Ovary (tissue), 9 donors: ENCODE measurements around the gene ST6GALNAC3. TPM values are rescaled to one million over a fixed set of nuclear protein-coding genes. Genes with fewer than 3 reads are reported as not detected.

ENCODE experiments used
- DNase-seq, 5 donors: peaks; one replicate each; pipeline ENCODE4 v3.0.0-alpha.2; 2019 to 2020
- H3K27ac ChIP-seq, 2 donors: fragments of 200-600 bp; one replicate each; pipeline versions ENCODE4 v1.5.1 to v1.8.0; 2019 to 2022
- H3K27me3 ChIP-seq: fragments of 200-600 bp; one replicate; pipeline ENCODE4 v1.8.0; 2022
- H3K36me3 ChIP-seq: fragments of 200-600 bp; sonication (generic); one replicate; pipeline ENCODE4 v1.5.1; 2019
- H3K4me1 ChIP-seq: one replicate; pipeline ENCODE4 v1.8.1; 2013; ENCODE audit warnings: mild to moderate bottlenecking, moderate library complexity; ENCODE audit not compliant: insufficient read depth
- H3K4me3 ChIP-seq: fragments of 200-600 bp; sonication (generic); one replicate; pipeline ENCODE4 v1.5.1; 2017
- H3K9me3 ChIP-seq, 2 donors: fragments of 200-600 bp in 1 of 2; sonication (generic) in 1 of 2; one replicate each; pipeline versions ENCODE4 v1.5.1 to v1.8.1; 2013 to 2019; ENCODE audit warnings: mild to moderate bottlenecking in 1 of 2, moderate library complexity in 1 of 2
- EP300 ChIP-seq: sonication (generic); formaldehyde crosslinking; IDR thresholded peaks from one replicate; pipeline ENCODE4 v1.6.1; 2017; ENCODE audit warnings: antibody characterized with exemption
- POLR2A ChIP-seq: fragments of 450-650 bp; IDR thresholded peaks from one replicate; pipeline ENCODE4 v1.6.1; 2017; ENCODE audit warnings: antibody characterized with exemption, mild to moderate bottlenecking, moderate library complexity
- WGBS, 3 donors: extraction: QIAGEN DNeasy Blood & Tissue Kit in 1 of 3; methylation state at CpG; one replicate each; pipeline versions ENCODE4 v1.1.5 to v1.1.7; 2013 to 2017; 5-methylcytosine and 5-hydroxymethylcytosine counted together
- intact Hi-C, 4 donors: fragments of 100-400 bp; cut with DNase I; formaldehyde crosslinking; loops; one replicate each; pipeline versions ENCODE4 v1.11.0 to v1.15.1; 2022 to 2023
- polyA plus RNA-seq, 2 donors: library from polyadenylated mRNA; stranded (reverse); fragments of 200-250 nt in 1 of 2; fragments of 350-450 nt in 1 of 2; fragmentation: Illumina TruSeq in 1 of 2; extraction: RNeasy Lipid Tissue Mini Kit (QIAGEN cat#74804) in 1 of 2; gene quantifications; one replicate each; pipeline ENCODE4 v1.2.3, GENCODE V29; 2013 to 2014
- total RNA-seq, 7 donors: library from RNA; depleted of rRNA in 2 of 7; stranded (reverse); fragments of >200 nt in 2 of 7; fragmentation: NEBNext Ultra II Directional in 3 of 7; extraction: Animal tissue kit (Norgen Biotek cat#: 25700) in 3 of 7; gene quantifications; one replicate each; pipeline versions ENCODE4 v1.1.0 to v1.2.4, GENCODE V29; 2016 to 2023
- TF ChIP-seq, protein P1 (sequence below), 3 donors: fragments of 450-650 bp in 2 of 3; fragments of 200-600 bp in 1 of 3; IDR thresholded peaks; one replicate each; pipeline versions ENCODE4 v1.5.1 to v1.8.0; 2016 to 2022; ENCODE audit warnings: antibody characterized with exemption in 3 of 3, mild to moderate bottlenecking in 1 of 3
- donor health status: DM: no; HTN: no; CAD: no; lungs with moderate emphysema.
- donor health status: DM: no; HTN: no; CAD: no.
- donor health status: Bipolar disorder and iron deficiency.
- donor health status: DM: yes; HTN: yes; CAD: no.
- donor health status: DM: no; HTN: no; CAD: no.
- donor health status: DM: yes; HTN: yes; CAD: no.

ST6GALNAC3 gene
- total and polyA plus RNA-seq, 9 donors, result 1.9 to 6.7 (median 4.0) TPM

DNA sequence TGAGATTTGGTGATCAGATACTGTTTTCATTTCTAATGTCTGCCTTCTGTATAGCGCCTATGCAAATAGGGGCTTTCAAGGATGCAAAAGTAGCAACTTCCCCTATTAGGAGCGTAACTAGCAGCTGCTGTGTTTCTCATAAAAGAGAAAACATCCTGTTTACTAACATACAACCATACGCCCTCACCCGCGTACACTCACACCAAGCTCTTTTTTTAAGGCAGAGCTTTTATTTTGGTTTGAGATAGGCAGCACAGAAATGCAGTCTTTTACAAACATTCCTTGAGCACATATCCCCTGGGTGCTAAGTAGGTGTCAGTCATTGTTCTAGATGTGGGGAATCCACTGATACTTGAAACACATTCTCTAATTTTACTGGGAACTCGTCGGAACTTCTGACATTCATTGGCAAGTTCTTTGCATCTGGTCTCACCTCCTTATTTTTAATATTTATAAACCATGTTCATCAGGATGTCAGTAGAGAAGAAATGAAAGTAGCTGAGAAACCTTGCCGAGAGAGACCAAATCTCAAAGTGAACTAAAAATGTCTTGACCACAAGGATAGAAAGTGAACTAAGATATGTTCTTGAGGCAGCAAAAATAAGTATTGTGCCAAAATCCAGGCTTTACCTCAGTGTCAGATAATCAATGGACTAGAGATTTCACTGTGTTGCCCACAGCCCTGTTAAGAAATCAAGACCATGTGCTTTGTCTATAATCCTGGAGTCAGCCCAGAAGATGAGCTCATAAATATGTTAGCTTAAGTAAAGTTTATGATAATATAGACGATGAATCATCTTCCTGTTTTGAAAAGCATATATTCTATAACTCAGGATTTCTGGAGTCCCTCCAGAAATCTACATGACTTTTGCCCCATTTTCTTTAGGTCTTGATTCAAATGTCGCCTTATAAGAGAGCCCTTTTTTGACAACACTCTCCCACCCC is 350.9 kb downstream of the ST6GALNAC3 start:
- TF ChIP-seq, protein P1, sequence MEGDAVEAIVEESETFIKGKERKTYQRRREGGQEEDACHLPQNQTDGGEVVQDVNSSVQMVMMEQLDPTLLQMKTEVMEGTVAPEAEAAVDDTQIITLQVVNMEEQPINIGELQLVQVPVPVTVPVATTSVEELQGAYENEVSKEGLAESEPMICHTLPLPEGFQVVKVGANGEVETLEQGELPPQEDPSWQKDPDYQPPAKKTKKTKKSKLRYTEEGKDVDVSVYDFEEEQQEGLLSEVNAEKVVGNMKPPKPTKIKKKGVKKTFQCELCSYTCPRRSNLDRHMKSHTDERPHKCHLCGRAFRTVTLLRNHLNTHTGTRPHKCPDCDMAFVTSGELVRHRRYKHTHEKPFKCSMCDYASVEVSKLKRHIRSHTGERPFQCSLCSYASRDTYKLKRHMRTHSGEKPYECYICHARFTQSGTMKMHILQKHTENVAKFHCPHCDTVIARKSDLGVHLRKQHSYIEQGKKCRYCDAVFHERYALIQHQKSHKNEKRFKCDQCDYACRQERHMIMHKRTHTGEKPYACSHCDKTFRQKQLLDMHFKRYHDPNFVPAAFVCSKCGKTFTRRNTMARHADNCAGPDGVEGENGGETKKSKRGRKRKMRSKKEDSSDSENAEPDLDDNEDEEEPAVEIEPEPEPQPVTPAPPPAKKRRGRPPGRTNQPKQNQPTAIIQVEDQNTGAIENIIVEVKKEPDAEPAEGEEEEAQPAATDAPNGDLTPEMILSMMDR (IDR thresholded peaks at IDR 0.05), result no peak
- TF ChIP-seq POLR2A, result no peak
- TF ChIP-seq EP300, result no peak
- intact Hi-C loops, result no loop called here
- no peak overlapping the region for H3K27ac ChIP-seq

DNA sequence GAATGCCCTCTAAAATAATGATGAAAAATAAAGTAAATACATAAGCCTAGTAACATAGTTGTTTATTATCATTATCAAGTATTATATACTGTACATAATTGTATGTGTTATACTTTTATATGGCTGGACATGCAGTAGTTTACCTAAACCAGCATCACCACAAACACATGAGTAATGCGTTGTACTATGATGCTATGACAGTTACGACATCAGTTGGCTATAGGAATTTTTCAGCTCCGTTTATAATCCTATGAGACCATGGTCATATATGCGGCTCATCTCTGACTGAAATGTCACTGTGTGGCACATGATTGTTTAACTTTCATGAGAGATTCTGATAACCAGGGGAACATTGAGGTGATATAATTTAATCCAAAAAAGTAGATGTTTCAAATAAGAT is 352.1 kb downstream of the ST6GALNAC3 start:
- TF ChIP-seq POLR2A (no peak), EP300 (no peak)
- TF ChIP-seq, protein P1 (IDR thresholded peaks at IDR 0.05), result no peak
- Histone ChIP-seq H3K9me3 (no peaks in the 10 kb centered on the region), H3K36me3 (no peaks in the 10 kb centered on the region), H3K27ac (no peak overlapping the region), H3K4me1 (peaks cover 2% of the 10 kb centered on the region), H3K27me3 (no peaks in the 10 kb centered on the region), H3K4me3 (no peak overlapping the region)
- intact Hi-C loops, result no loop called here
- DNase-seq, result no peak
- 94 to 97% (median 96%) methylated on average over 4 of the region's 4 CpGs for WGBS, 3 donors

More for the DNA sequence above, 350.9 kb downstream of the ST6GALNAC3 start:
- no peak overlapping the region for H3K4me3 ChIP-seq
- peaks cover 2% of the 10 kb centered on the region for H3K4me1 ChIP-seq
- H3K9me3 ChIP-seq, result no peaks in the 10 kb centered on the region
- no peaks in the 10 kb centered on the region for H3K27me3 ChIP-seq
- no peaks in the 10 kb centered on the region for H3K36me3 ChIP-seq
- no peak for DNase-seq
- 40 to 68% (median 43%) methylated on average over 10 of the region's 10 CpGs for WGBS, 3 donors

DNA sequence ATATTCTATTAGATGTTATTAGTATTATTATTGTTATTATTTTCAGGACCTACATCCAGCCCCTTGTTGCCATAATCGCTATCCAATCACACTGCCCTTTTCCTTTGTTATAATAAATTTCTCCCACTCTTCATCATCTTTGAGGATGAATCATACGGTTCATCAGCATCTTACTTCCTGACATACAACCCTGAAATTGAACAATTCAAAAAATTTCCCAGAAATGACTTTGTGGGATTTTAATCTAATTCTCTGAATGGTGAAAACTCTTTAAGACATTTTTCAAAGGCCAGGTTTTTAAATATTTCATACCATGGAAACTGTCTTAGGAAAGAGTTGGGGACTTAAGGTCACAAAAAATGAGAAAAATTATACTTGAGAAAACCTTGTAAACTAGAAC is 353.5 kb downstream of the ST6GALNAC3 start:
- 88 to 90% (median 88%) methylated on average over 2 of the region's 2 CpGs for WGBS, 3 donors

DNA sequence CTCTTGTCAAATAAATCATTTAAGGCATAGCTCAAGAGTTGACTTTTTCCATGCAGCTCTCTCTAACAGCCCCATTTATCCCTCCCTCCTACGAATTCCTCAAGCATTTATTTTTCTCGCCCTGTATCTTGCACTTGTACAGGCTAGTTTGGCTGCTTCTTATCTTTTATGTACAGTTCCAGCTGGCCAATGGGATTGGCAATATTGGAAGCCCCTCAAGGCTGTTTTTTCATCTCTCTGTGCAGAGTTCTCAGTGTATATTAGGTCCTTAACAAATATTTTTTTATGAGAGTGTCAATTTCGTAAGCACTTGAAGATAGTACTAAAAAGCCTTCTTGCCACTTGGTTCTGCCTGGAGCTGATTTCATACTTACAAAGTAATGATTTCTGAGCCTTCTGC is 356.0 kb downstream of the ST6GALNAC3 start:
- WGBS, 3 donors, result 4 to 11% (median 7%) methylated on average over 3 of the region's 3 CpGs
- Histone ChIP-seq H3K36me3 (no peaks in the 10 kb centered on the region), H3K27me3 (no peaks in the 10 kb centered on the region), H3K4me3 (no peak overlapping the region), H3K9me3 (no peaks in the 10 kb centered on the region), H3K4me1 (peaks cover 3% of the 10 kb centered on the region), H3K27ac (peak overlapping the region in 1 of 2 donors; percentile 66)
- intact Hi-C loops, result no loop called here
- peak in 1 of 5 donors; percentile 4 for DNase-seq
- no peak for TF ChIP-seq EP300
- no peak for TF ChIP-seq POLR2A
- TF ChIP-seq, protein P1 (IDR thresholded peaks at IDR 0.05), result no peak

More for the DNA sequence above, 353.5 kb downstream of the ST6GALNAC3 start:
- Histone ChIP-seq H3K36me3 (no peaks in the 10 kb centered on the region), H3K27me3 (no peaks in the 10 kb centered on the region), H3K27ac (no peak overlapping the region), H3K4me3 (no peak overlapping the region), H3K9me3 (no peaks in the 10 kb centered on the region), H3K4me1 (peaks cover 3% of the 10 kb centered on the region)
- TF ChIP-seq EP300 (no peak), POLR2A (no peak)
- TF ChIP-seq, protein P1 (IDR thresholded peaks at IDR 0.05), result no peak
- DNase-seq, result no peak
- intact Hi-C loops, result no loop called here
